ENCODE data around the gene KRT9.
"Not testable (repeated sequence)": the region's sequence is repeated elsewhere in the genome, so short reads cannot be mapped to it uniquely, and the experiment has no call there.

Gene KRT9

GRCh38 chr17:41606930-41607329, 35.1 kb upstream of the KRT9 start:
- not testable (repeated sequence) for DNase-seq (ENCODE audit: low read depth in 2 of 2, low spot score in 1 of 2)

- DNase-seq (ENCODE audit: low read depth in 2 of 2, low spot score in 1 of 2) = no peak
Observed at GRCh38 chr17:41602524-41602923, 30.7 kb upstream of the KRT9 start.

- no peak for DNase-seq (ENCODE audit: low read depth in 2 of 2, low spot score in 1 of 2)
Observed at GRCh38 chr17:41600318-41600717, 28.5 kb upstream of the KRT9 start.

- DNase-seq (ENCODE audit: low read depth in 2 of 2, low spot score in 1 of 2) = no peak
Observed at GRCh38 chr17:41599680-41600079, 27.8 kb upstream of the KRT9 start.

- DNase-seq (ENCODE audit: low read depth in 2 of 2, low spot score in 1 of 2) = no peak
Observed at GRCh38 chr17:41595585-41595984, 23.7 kb upstream of the KRT9 start.

- DNase-seq (ENCODE audit: low read depth in 2 of 2, low spot score in 1 of 2) = no peak
Observed at GRCh38 chr17:41594363-41594915, 22.6 kb upstream of the KRT9 start.

- DNase-seq (ENCODE audit: low read depth in 2 of 2, low spot score in 1 of 2) = no peak
Observed at GRCh38 chr17:41593306-41593981, 21.6 kb upstream of the KRT9 start.

GRCh38 chr17:41592601-41593305, 20.9 kb upstream of the KRT9 start:
- DNase-seq (ENCODE audit: low read depth in 2 of 2, low spot score in 1 of 2) = no peak

GRCh38 chr17:41589301-41589700, 17.4 kb upstream of the KRT9 start:
- DNase-seq (ENCODE audit: low read depth in 2 of 2, low spot score in 1 of 2) = no peak

GRCh38 chr17:41588126-41588810, 16.4 kb upstream of the KRT9 start:
- DNase-seq (ENCODE audit: low read depth in 2 of 2, low spot score in 1 of 2) = no peak

- no peak for DNase-seq (ENCODE audit: low read depth in 2 of 2, low spot score in 1 of 2)
Observed at GRCh38 chr17:41586863-41587495, 15.1 kb upstream of the KRT9 start, which contains the start of gene KRT14. KRT14 (minus strand) TSS chr17:41586895; CDS start chr17:41586834, 61 bp downstream.

GRCh38 chr17:41585301-41586056, 13.6 kb upstream of the KRT9 start:
- DNase-seq (ENCODE audit: low read depth in 2 of 2, low spot score in 1 of 2) = no peak

- DNase-seq (ENCODE audit: low read depth in 2 of 2, low spot score in 1 of 2) = not testable (repeated sequence)
Observed at GRCh38 chr17:41584331-41584927, 12.6 kb upstream of the KRT9 start.

- no peak for DNase-seq (ENCODE audit: low read depth in 2 of 2, low spot score in 1 of 2)
Observed at GRCh38 chr17:41583137-41584127, 11.6 kb upstream of the KRT9 start.

GRCh38 chr17:41582061-41582968, 10.5 kb upstream of the KRT9 start:
- not testable (repeated sequence) for DNase-seq (ENCODE audit: low read depth in 2 of 2, low spot score in 1 of 2)

GRCh38 chr17:41581366-41582060, 9.7 kb upstream of the KRT9 start:
- no peak for DNase-seq (ENCODE audit: low read depth in 2 of 2, low spot score in 1 of 2)

- DNase-seq (ENCODE audit: low read depth in 2 of 2, low spot score in 1 of 2) = no peak
Observed at GRCh38 chr17:41580687-41581365, 9.0 kb upstream of the KRT9 start.

Data from stimulated activated CD8-positive, alpha-beta memory T cell treated with anti-CD3 and anti-CD28 coated beads, Interleukin-4, amount 100 ng/mL, for 1 hour (primary cell).